HG02588 (cell line): ENCODE measurements around the gene OCA2.
"Not testable (repeated sequence)": the region's sequence is repeated elsewhere in the genome, so short reads cannot be mapped to it uniquely, and the experiment has no call there.

Source experiments
- ATAC-seq: cut with Tn5 transposase; IDR thresholded peaks from one replicate; pipeline ENCODE4 v1.9.1; 2021; ENCODE audit warnings: mild to moderate bottlenecking, moderate library complexity; ENCODE audit not compliant: unreplicated experiment

OCA2 gene

DNA sequence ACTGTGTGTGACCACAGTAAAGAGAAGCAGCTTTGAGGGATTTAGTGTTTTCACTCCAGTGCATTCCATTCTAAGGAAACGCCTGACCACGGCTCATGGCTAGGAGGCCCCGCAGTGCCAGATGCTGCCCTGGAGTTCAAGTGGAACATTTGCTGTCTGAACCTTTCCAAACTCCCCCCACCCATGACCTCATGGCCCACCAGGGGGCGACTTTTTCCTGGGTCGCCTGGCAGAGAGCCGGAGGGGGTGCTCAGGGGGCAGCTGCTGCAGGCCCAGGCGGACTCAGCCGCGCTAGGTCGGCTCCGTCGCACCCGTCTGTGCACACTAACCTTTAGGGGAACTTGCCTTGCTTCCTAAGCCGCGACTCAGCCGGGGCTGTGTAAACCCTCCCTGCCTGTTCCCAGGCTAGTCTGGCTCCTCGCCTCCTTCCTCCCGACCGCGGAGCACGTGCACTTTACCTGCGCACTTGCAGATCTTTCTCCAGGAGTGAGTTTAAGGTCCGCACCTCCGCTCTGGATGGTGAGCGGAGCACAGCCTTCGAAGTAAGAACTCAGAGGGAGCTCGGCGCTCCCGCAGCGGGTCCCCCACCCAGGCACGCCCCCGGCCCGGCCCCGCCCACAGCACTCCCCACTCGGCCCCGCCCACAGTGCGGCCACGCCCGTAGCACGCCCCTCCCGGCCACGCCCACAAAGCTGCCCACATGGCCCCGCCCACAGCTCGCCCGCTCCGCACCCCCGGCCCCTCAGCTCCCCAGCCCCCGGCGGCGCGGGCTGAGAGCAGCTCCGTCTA is at the start of gene OCA2:
Gene OCA2 (minus strand): TSS at position 550 of the 789 bp plus-strand sequence. CDS start 17,441 bp downstream, outside the sequence.
- ATAC-seq: no peak

- ATAC-seq: no peak
Measured at GRCh38 chr15:28147801-28148200, 48.7 kb upstream of the OCA2 start.

- ATAC-seq: not testable (repeated sequence)
Measured at GRCh38 chr15:28145419-28145818, 46.3 kb upstream of the OCA2 start.

DNA sequence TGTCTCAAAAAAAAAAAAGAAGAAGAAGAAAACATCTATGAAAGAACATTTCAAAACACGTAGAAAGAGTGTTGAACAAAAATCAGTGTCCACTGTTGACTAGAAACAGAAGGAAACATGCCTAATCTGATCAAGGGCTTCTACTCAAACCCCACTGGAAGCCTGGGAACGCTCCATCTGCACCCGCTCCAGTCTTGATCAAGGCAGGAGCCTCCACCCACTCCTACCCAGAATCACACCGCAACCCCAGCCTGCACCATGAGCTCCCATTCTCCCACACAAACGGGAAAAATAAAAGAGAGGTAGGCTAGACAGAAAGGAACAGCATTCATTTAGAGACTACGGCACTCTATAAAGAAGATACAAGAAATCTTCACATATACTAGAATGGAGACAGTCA is 40.9 kb upstream of the OCA2 start:
- ATAC-seq: no peak

- ATAC-seq: not testable (repeated sequence)
Measured at GRCh38 chr15:28137408-28138039, 38.4 kb upstream of the OCA2 start.

- ATAC-seq: peak; percentile 99
Measured at GRCh38 chr15:28136236-28136904, 37.3 kb upstream of the OCA2 start.

GRCh38 chr15:28133281-28133680 is 34.2 kb upstream of the OCA2 start:
- ATAC-seq: no peak

GRCh38 chr15:28132524-28133275 is 33.6 kb upstream of the OCA2 start:
- ATAC-seq: no peak

- ATAC-seq: no peak
Measured at GRCh38 chr15:28131946-28132345, 32.8 kb upstream of the OCA2 start.

DNA sequence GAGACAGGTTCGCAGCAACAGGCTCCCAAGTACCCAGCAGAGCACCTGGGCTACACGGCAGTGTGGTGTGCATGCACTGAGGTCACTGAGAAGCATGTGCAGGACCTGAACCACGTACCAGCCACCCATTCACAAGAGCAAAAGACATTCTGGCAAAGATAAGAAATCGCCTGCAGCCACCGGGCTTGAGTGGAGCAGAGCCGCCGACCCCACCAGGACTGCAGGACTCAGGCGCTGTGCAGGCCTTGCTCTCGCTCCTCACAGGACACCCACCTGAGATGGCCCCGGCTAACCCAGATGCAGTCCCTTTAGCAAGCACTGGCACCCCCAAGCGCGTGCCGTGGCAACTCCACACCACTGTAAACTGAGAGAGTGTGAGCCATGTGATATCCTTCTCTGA is 32.3 kb upstream of the OCA2 start:
- ATAC-seq: no peak

GRCh38 chr15:28130651-28131050 is 31.5 kb upstream of the OCA2 start:
- no peak for ATAC-seq

DNA sequence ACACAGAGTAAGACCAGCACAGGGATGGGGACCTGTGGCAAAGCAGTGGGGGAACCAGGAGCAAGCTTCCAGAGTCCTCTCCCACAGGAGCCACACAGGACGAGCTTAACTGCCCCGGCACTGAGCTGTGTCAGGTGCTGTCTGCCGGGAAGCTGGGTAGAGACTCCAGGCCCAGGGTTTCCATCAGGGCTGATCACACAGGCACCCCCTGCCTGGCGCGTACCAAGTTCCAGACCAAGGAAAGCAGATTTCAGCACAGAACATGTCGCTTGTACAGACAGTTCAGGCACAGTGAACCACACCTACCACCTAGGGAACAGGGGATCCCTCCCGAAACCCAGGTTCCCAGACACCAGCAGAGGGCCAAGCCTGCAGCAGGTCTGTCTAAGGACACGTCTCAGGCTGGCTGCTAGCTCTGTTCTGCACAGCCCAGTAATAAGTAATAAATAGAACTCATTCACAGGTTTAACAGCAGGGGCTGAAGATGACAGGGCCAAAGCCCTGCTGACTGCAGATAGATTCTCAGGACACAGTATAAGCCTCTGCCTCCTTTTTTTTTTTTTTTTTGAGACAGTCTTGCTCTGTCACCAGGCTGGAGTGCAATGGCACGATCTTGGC is 30.2 kb upstream of the OCA2 start:
- no peak for ATAC-seq

- no peak for ATAC-seq
Measured at GRCh38 chr15:28128031-28128430, 28.9 kb upstream of the OCA2 start.

GRCh38 chr15:28127036-28127435 is 27.9 kb upstream of the OCA2 start:
- no peak for ATAC-seq

DNA sequence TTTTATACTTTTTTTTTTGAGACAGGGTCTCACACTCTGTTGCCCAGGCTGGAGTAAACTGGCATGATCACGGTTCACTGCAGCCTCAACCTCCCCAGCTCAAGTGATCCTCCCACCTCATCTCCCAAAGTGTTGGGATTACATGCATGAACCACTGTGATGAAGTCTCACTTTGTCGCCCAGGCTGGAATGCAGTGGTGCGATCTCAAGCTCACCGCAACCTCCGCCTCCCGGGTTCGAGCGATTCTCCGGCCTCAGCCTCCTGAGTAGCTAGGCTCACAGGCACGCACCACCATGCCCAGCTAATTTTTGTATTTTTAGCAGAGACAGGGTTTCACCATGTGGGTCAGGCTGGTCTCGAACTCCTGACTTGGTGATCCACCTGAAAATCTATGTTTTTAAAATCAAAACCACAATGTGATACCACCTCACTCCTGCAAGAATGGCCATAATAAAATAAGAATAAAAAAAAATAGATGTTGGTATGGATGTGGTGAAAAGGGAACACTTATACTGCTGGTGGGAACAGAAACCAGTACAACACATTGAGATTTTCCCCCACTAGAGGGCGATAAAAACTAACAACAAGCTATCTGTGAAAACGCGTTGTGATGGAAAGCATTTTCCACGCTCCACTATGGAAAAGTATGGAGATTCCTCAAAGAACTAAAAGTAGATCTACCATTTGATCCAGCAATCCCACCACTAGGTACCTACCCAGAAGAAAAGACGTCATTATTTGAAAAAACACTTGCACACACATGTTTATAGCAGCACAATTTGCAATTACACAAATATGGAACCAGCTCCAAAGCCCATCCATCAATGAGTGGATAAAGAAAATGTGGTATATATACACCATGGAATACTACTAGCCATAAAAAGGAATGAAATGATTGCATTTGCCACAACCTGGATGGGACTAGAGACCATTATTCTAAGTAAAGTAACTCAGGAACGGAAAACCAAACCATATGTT is 26.8 kb upstream of the OCA2 start:
- no peak for ATAC-seq

DNA sequence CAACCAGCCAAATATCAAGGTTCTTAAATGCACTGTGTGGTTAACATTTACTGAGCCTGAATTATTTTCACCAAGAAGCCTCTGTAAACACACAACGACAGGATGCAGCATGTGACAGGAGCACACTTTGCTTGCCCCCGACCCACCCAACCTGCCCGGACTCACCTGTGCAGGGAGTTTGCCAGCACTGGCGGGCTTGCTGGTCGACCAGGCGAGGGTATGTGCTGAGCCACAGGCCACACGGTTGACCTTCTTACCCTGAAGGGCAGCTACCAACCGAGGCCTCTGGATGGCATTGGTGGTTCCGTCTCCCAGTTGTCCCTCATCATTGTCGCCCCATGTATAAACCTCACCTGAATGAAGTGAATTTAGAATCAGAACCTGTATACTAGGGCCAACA is 25.7 kb upstream of the OCA2 start:
- no peak for ATAC-seq

DNA sequence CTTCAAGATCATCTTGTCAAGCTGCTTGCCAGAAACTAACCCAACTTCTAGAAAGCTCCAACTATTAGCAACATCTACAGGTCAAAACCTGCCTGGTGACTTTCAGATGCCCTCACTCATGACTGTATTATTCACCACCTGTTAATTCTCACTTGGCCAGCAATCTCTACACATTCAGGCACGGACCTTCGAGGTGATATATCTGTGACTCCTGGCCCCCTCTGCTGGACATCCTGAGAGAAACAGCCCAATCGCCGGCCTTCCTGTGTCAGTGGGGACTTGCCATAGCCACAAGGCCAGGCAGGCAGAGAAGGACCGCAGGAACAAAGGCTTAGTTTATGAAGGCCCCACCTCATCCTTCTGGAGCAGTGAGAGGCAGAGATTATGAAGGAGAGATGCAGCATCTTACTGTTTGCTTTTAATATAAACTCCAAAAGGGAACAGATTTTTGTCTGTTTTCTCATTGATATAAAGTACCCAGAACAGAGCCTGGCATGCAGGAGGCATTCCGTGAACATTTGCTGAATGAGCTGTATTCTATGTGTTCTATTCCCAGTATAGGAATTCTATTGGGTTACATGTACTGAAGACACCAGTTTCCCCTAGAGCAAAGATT is 24.4 kb upstream of the OCA2 start:
- no peak for ATAC-seq

GRCh38 chr15:28122038-28122949 is 23.2 kb upstream of the OCA2 start:
- ATAC-seq: no peak
